ENCODE results near the gene PTPN23.

Gene PTPN23

GRCh38 chr3:47404955-47405790 is 24.4 kb downstream of the PTPN23 start:
- no peak for DNase-seq
- peaks cover 55% of the 10 kb centered on the region for H3K36me3 ChIP-seq (ENCODE audit: control insufficient read depth, insufficient read depth, low read length)
- no peaks in the 10 kb centered on the region for H3K9me3 ChIP-seq (ENCODE audit: control insufficient read depth, low read length)
- no peaks in the 10 kb centered on the region for H3K4me1 ChIP-seq (ENCODE audit: control insufficient read depth, insufficient read depth, low read length, poor library complexity, severe bottlenecking)
- no peak overlapping the region for H3K4me3 ChIP-seq (ENCODE audit: insufficient read depth, low read depth, low read length, poor library complexity, severe bottlenecking)
- H3K27ac ChIP-seq (ENCODE audit: insufficient read depth, low read length, poor library complexity, severe bottlenecking): no peak overlapping the region
- H3K27me3 ChIP-seq (replicated peaks; ENCODE audit: control insufficient read depth, insufficient read depth, low read length, poor library complexity, severe bottlenecking): no peaks in the 10 kb centered on the region

- H3K4me1 ChIP-seq (ENCODE audit: control insufficient read depth, insufficient read depth, low read length, poor library complexity, severe bottlenecking): no peaks in the 10 kb centered on the region
- no peak overlapping the region for H3K4me3 ChIP-seq (ENCODE audit: insufficient read depth, low read depth, low read length, poor library complexity, severe bottlenecking)
- H3K9me3 ChIP-seq (ENCODE audit: control insufficient read depth, low read length): no peaks in the 10 kb centered on the region
- peaks cover 61% of the 10 kb centered on the region for H3K36me3 ChIP-seq (ENCODE audit: control insufficient read depth, insufficient read depth, low read length)
- DNase-seq: no peak
- H3K27ac ChIP-seq (ENCODE audit: insufficient read depth, low read length, poor library complexity, severe bottlenecking): no peak overlapping the region
- no peaks in the 10 kb centered on the region for H3K27me3 ChIP-seq (replicated peaks; ENCODE audit: control insufficient read depth, insufficient read depth, low read length, poor library complexity, severe bottlenecking)
Observed at GRCh38 chr3:47405820-47406761, 25.3 kb downstream of the PTPN23 start.

DNA sequence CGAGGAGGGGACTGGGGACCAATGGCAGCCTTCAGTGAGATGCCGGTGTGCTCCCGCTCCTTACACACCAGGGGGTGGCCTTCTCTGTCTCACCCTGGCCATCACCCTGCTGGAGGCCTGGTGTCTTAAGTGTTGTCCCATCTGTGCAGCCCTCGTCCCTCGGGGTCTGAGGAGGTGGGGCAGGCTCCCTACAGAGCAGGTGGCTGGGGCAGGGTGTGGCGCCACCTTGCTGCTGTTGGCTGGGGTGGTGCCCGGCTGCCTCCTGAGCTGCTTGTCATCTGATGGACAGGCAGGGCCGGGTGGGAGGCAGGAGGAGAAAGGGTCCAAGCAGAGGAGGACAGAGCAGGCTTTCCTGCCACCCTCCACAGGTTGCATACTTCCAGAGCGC is 25.9 kb downstream of the PTPN23 start:
- Histone ChIP-seq H3K4me3 (ENCODE audit: insufficient read depth, low read depth, low read length, poor library complexity, severe bottlenecking) (no peak overlapping the region), H3K27ac (ENCODE audit: insufficient read depth, low read length, poor library complexity, severe bottlenecking) (no peak overlapping the region), H3K4me1 (ENCODE audit: control insufficient read depth, insufficient read depth, low read length, poor library complexity, severe bottlenecking) (no peaks in the 10 kb centered on the region), H3K9me3 (ENCODE audit: control insufficient read depth, low read length) (no peaks in the 10 kb centered on the region), H3K36me3 (ENCODE audit: control insufficient read depth, insufficient read depth, low read length) (peaks cover 65% of the 10 kb centered on the region), H3K27me3 (replicated peaks; ENCODE audit: control insufficient read depth, insufficient read depth, low read length, poor library complexity, severe bottlenecking) (no peaks in the 10 kb centered on the region)
- DNase-seq: no peak

DNA sequence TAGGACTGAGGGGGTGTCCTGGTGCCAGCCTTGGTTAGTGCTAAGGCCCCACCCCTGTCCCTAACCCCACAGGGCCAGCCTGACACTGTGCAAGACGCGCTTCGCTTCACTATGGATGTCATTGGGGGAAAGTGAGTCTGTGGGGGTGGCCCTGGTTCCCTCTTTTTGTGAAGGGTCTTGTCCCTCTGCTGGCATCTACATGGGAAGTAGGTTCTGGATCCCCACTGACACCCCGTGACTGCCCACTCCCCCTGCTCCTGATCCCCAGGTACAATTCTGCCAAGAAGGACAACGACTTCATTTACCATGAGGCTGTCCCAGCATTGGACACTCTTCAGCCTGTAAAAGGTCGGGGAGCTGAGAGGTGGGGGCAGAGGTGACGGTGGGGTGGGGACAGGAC is 26.4 kb downstream of the PTPN23 start:
- DNase-seq: no peak
- Histone ChIP-seq H3K36me3 (ENCODE audit: control insufficient read depth, insufficient read depth, low read length) (peaks cover 69% of the 10 kb centered on the region), H3K9me3 (ENCODE audit: control insufficient read depth, low read length) (no peaks in the 10 kb centered on the region), H3K4me1 (ENCODE audit: control insufficient read depth, insufficient read depth, low read length, poor library complexity, severe bottlenecking) (no peaks in the 10 kb centered on the region), H3K27me3 (replicated peaks; ENCODE audit: control insufficient read depth, insufficient read depth, low read length, poor library complexity, severe bottlenecking) (no peaks in the 10 kb centered on the region), H3K4me3 (ENCODE audit: insufficient read depth, low read depth, low read length, poor library complexity, severe bottlenecking) (no peak overlapping the region), H3K27ac (ENCODE audit: insufficient read depth, low read length, poor library complexity, severe bottlenecking) (no peak overlapping the region)

- peaks cover 77% of the 10 kb centered on the region for H3K36me3 ChIP-seq (ENCODE audit: control insufficient read depth, insufficient read depth, low read length)
- H3K27ac ChIP-seq (ENCODE audit: insufficient read depth, low read length, poor library complexity, severe bottlenecking): no peak overlapping the region
- H3K4me1 ChIP-seq (ENCODE audit: control insufficient read depth, insufficient read depth, low read length, poor library complexity, severe bottlenecking): no peaks in the 10 kb centered on the region
- no peak overlapping the region for H3K4me3 ChIP-seq (ENCODE audit: insufficient read depth, low read depth, low read length, poor library complexity, severe bottlenecking)
- DNase-seq: no peak
- no peaks in the 10 kb centered on the region for H3K9me3 ChIP-seq (ENCODE audit: control insufficient read depth, low read length)
- H3K27me3 ChIP-seq (replicated peaks; ENCODE audit: control insufficient read depth, insufficient read depth, low read length, poor library complexity, severe bottlenecking): no peaks in the 10 kb centered on the region
Observed at GRCh38 chr3:47407896-47408838, 27.3 kb downstream of the PTPN23 start.

DNA sequence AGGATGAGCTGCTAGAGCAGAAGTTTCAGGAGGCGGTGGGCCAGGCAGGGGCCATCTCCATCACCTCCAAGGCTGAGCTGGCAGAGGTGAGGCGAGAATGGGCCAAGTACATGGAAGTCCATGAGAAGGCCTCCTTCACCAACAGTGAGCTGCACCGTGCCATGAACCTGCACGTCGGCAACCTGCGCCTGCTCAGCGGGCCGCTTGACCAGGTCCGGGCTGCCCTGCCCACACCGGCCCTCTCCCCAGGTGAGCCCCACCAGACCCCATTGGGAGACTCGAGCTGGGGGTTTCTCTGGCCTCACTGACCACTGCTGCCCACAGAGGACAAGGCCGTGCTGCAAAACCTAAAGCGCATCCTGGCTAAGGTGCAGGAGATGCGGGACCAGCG is 28.0 kb downstream of the PTPN23 start:
- no peaks in the 10 kb centered on the region for H3K27me3 ChIP-seq (replicated peaks; ENCODE audit: control insufficient read depth, insufficient read depth, low read length, poor library complexity, severe bottlenecking)
- no peak overlapping the region for H3K27ac ChIP-seq (ENCODE audit: insufficient read depth, low read length, poor library complexity, severe bottlenecking)
- H3K4me1 ChIP-seq (ENCODE audit: control insufficient read depth, insufficient read depth, low read length, poor library complexity, severe bottlenecking): no peaks in the 10 kb centered on the region
- H3K36me3 ChIP-seq (ENCODE audit: control insufficient read depth, insufficient read depth, low read length): peaks cover 84% of the 10 kb centered on the region
- no peaks in the 10 kb centered on the region for H3K9me3 ChIP-seq (ENCODE audit: control insufficient read depth, low read length)
- no peak overlapping the region for H3K4me3 ChIP-seq (ENCODE audit: insufficient read depth, low read depth, low read length, poor library complexity, severe bottlenecking)
- DNase-seq: no peak

GRCh38 chr3:47409284-47409683 is 28.5 kb downstream of the PTPN23 start:
- H3K9me3 ChIP-seq (ENCODE audit: control insufficient read depth, low read length): no peaks in the 10 kb centered on the region
- no peaks in the 10 kb centered on the region for H3K27me3 ChIP-seq (replicated peaks; ENCODE audit: control insufficient read depth, insufficient read depth, low read length, poor library complexity, severe bottlenecking)
- H3K36me3 ChIP-seq (ENCODE audit: control insufficient read depth, insufficient read depth, low read length): peaks cover 88% of the 10 kb centered on the region
- no peak overlapping the region for H3K27ac ChIP-seq (ENCODE audit: insufficient read depth, low read length, poor library complexity, severe bottlenecking)
- no peak for DNase-seq
- no peaks in the 10 kb centered on the region for H3K4me1 ChIP-seq (ENCODE audit: control insufficient read depth, insufficient read depth, low read length, poor library complexity, severe bottlenecking)
- H3K4me3 ChIP-seq (ENCODE audit: insufficient read depth, low read depth, low read length, poor library complexity, severe bottlenecking): no peak overlapping the region

DNA sequence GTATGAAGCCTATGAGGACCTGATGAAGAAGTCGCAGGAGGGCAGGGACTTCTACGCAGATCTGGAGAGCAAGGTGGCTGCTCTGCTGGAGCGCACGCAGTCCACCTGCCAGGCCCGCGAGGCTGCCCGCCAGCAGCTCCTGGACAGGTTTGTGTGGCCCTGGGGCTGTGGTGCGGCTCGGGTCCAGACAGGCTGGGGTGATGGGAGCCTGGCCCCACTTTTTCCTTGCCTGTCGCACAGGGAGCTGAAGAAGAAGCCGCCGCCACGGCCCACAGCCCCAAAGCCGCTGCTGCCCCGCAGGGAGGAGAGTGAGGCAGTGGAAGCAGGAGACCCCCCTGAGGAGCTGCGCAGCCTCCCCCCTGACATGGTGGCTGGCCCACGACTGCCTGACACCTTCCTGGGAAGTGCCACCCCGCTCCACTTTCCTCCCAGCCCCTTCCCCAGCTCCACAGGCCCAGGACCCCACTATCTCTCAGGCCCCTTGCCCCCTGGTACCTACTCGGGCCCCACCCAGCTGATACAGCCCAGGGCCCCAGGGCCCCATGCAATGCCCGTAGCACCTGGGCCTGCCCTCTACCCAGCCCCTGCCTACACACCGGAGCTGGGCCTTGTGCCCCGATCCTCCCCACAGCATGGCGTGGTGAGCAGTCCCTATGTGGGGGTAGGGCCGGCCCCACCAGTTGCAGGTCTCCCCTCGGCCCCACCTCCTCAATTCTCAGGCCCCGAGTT is 29.0 kb downstream of the PTPN23 start:
- no peak overlapping the region for H3K4me3 ChIP-seq (ENCODE audit: insufficient read depth, low read depth, low read length, poor library complexity, severe bottlenecking)

DNA sequence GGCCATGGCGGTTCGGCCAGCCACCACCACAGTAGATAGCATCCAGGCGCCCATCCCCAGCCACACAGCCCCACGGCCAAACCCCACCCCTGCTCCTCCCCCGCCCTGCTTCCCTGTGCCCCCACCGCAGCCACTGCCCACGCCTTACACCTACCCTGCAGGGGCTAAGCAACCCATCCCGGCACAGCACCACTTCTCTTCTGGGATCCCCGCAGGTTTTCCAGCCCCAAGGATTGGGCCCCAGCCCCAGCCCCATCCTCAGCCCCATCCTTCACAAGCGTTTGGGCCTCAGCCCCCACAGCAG is 29.5 kb downstream of the PTPN23 start:
- H3K36me3 ChIP-seq (ENCODE audit: control insufficient read depth, insufficient read depth, low read length): peaks cover 95% of the 10 kb centered on the region
- H3K27me3 ChIP-seq (replicated peaks; ENCODE audit: control insufficient read depth, insufficient read depth, low read length, poor library complexity, severe bottlenecking): no peaks in the 10 kb centered on the region
- H3K9me3 ChIP-seq (ENCODE audit: control insufficient read depth, low read length): no peaks in the 10 kb centered on the region
- H3K4me3 ChIP-seq (ENCODE audit: insufficient read depth, low read depth, low read length, poor library complexity, severe bottlenecking): no peak overlapping the region
- no peak for DNase-seq
- no peaks in the 10 kb centered on the region for H3K4me1 ChIP-seq (ENCODE audit: control insufficient read depth, insufficient read depth, low read length, poor library complexity, severe bottlenecking)
- no peak overlapping the region for H3K27ac ChIP-seq (ENCODE audit: insufficient read depth, low read length, poor library complexity, severe bottlenecking)

More for the DNA sequence above, 29.0 kb downstream of the PTPN23 start:
- no peak for DNase-seq
- no peaks in the 10 kb centered on the region for H3K4me1 ChIP-seq (ENCODE audit: control insufficient read depth, insufficient read depth, low read length, poor library complexity, severe bottlenecking)
- H3K9me3 ChIP-seq (ENCODE audit: control insufficient read depth, low read length): no peaks in the 10 kb centered on the region
- H3K27me3 ChIP-seq (replicated peaks; ENCODE audit: control insufficient read depth, insufficient read depth, low read length, poor library complexity, severe bottlenecking): no peaks in the 10 kb centered on the region
- H3K36me3 ChIP-seq (ENCODE audit: control insufficient read depth, insufficient read depth, low read length): peaks cover 94% of the 10 kb centered on the region
- no peak overlapping the region for H3K27ac ChIP-seq (ENCODE audit: insufficient read depth, low read length, poor library complexity, severe bottlenecking)
